Activated naive CD4-positive, alpha-beta T cell treated with anti-CD3 and anti-CD28 coated beads for 36 hours (primary cell): ENCODE data around the gene TRUB2. TPM values are rescaled to one million over a fixed set of nuclear protein-coding genes. Genes with fewer than 3 reads are reported as not detected.
"Not testable (repeated sequence)": the region's sequence is repeated elsewhere in the genome, so short reads cannot be mapped to it uniquely, and the experiment has no call there.

ENCODE experiments used
- CTCF ChIA-PET: fragments of 350-600 bp; sonication (Branson Sonifier 250); formaldehyde crosslinking; loops from one replicate; lab custom pipeline; 2021; ENCODE audit warnings: antibody characterized with exemption; lab: Charles Lee
- DNase-seq: peaks from one replicate; pipeline ENCODE4 v3.0.0-alpha.2; 2020
- H3K27ac Mint-ChIP-seq: one replicate; pipeline ENCODE4 v1.8.0; 2021; ENCODE audit warnings: mild to moderate bottlenecking, mixed read lengths
- H3K27me3 Mint-ChIP-seq: one replicate; pipeline ENCODE4 v1.8.0; 2021; ENCODE audit warnings: low read depth, mixed read lengths
- H3K36me3 Mint-ChIP-seq: one replicate; pipeline ENCODE4 v1.8.0; 2021; ENCODE audit warnings: low read depth, mixed read lengths
- H3K4me1 Mint-ChIP-seq: one replicate; pipeline ENCODE4 v1.8.0; 2021; ENCODE audit warnings: low read depth, mixed read lengths
- H3K4me3 Mint-ChIP-seq: one replicate; pipeline ENCODE4 v1.8.0; 2021; ENCODE audit warnings: mild to moderate bottlenecking, moderate library complexity, mixed read lengths
- H3K9me3 Mint-ChIP-seq: one replicate; pipeline ENCODE4 v1.8.0; 2021; ENCODE audit warnings: mixed read lengths
- intact Hi-C: fragments of 100-400 bp; cut with micrococcal nuclease; formaldehyde crosslinking; loops from one replicate; pipeline ENCODE4 v1.15.1; 2023
- total RNA-seq, 2 experiments: library from RNA; stranded (reverse); gene quantifications; one replicate each; pipeline ENCODE4 v1.2.3, GENCODE V29; 2021

TRUB2 gene
- total RNA-seq, 2 experiments from 2014 or later = 28.0 to 29.4 TPM

DNA sequence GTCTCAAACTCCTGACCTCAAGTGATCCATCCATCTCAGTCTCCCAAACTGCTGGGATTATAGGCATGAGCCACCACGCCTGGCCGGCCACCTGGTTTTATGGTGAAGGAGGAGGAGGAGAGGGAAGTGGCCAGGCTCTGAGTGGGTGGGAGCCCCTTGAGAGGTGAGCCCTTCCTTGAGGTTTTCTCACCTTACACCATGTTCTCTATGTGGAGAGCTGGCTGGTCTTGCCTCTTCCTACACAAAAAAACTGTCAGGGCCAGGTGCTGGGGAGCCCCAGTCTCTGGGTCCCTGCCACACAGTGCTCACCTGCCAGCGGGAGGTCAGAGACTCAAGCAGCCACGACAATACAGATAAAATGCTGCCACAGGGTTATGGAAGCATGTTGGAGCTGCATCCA is 28.1 kb downstream of the TRUB2 start:
- Mint-ChIP-seq H3K4me1 (no peaks in the 10 kb centered on the region), H3K27ac (no peak overlapping the region), H3K4me3 (no peak overlapping the region), H3K27me3 (no peaks in the 10 kb centered on the region), H3K36me3 (no peaks in the 10 kb centered on the region), H3K9me3 (no peaks in the 10 kb centered on the region)
- CTCF ChIA-PET = interaction anchor here (0.8 to 2.3 kb wide), 2 partner anchors 47 to 67 kb away, joined by 4 to 9 read pairs; no protein-coding TSS in a partner anchor
- intact Hi-C loops = no loop called here
- DNase-seq = no peak

GRCh38 chr9:128293091-128293490 is 29.2 kb downstream of the TRUB2 start:
- intact Hi-C loops = no loop called here
- H3K27me3 Mint-ChIP-seq = no peaks in the 10 kb centered on the region
- DNase-seq = no peak
- CTCF ChIA-PET = interaction anchor here (0.6 kb wide), 1 partner anchor 31 kb away, joined by 5 read pairs; no protein-coding TSS in a partner anchor
- no peaks in the 10 kb centered on the region for H3K9me3 Mint-ChIP-seq
- no peaks in the 10 kb centered on the region for H3K4me1 Mint-ChIP-seq
- H3K27ac Mint-ChIP-seq = no peak overlapping the region
- no peak overlapping the region for H3K4me3 Mint-ChIP-seq
- no peaks in the 10 kb centered on the region for H3K36me3 Mint-ChIP-seq

GRCh38 chr9:128292009-128292408 is 30.2 kb downstream of the TRUB2 start:
- Mint-ChIP-seq H3K9me3 (no peaks in the 10 kb centered on the region), H3K4me3 (no peak overlapping the region), H3K36me3 (peaks cover 2% of the 10 kb centered on the region), H3K4me1 (no peaks in the 10 kb centered on the region), H3K27ac (no peak overlapping the region), H3K27me3 (no peaks in the 10 kb centered on the region)
- DNase-seq = no peak
- intact Hi-C loops = no loop called here
- CTCF ChIA-PET = interaction anchor here (1.0 to 1.3 kb wide), 2 partner anchors 37 to 147 kb away, joined by 3 read pairs; no protein-coding TSS in a partner anchor

DNA sequence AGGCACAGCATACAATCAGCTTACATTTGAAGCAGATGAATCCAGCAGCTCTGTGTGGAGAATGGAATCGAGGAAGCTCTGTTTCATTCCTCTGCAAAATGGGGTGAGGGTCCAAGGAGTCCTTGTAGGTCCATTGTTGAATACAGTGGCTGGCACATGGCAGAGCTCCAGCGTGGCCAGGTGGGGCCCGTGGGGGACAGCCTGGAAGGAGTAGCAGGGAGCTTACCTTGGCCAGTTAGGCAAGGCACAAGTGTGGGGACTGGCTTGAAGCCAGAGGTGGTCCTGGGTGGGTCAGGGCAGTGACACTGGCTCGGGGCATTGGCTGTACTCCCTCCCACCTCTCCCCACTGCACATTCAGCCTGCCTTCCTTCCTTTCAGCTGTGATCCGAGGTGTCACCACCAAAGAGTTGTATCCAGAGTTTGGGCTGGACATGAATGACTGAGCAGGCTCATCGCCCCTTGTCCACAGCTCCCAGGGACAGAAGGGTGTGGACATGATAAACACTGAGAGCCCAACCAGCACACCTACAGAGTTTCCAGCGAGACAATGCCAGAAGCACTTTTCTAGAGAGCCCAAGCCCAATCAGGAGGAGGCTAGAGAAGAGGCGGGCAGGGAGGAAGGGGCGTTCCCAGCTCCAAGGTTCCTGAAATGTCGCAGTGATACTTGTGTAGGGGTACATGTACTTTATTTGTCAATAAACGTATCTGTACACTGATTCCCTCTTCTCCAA is 33.8 kb downstream of the TRUB2 start:
- H3K36me3 Mint-ChIP-seq = peaks cover 2% of the 10 kb centered on the region
- H3K4me3 Mint-ChIP-seq = no peak overlapping the region
- H3K4me1 Mint-ChIP-seq = no peaks in the 10 kb centered on the region
- H3K9me3 Mint-ChIP-seq = no peaks in the 10 kb centered on the region
- no peak for DNase-seq
- no peak overlapping the region for H3K27ac Mint-ChIP-seq
- intact Hi-C loops = no loop called here
- no peaks in the 10 kb centered on the region for H3K27me3 Mint-ChIP-seq
- CTCF ChIA-PET = no interaction called here

DNA sequence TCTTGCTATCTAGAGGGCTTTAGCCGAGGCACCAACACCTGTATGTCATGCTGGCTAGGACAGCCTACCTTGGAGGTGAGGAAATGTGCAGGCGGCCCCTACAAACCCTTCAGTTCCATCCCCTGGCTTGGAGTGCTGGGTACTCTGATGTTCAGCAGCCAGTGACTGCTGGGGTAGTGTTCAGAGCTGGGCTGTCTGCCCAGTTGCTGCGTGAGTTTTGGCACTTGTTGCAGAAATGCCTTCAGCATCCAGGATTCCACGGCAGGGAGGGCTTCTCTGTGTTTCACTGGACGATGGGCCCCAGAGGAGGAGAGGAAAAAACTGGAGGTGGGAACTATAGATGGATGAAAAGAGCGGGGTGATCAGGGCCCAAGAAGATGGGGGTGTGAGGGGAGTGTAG is 35.8 kb downstream of the TRUB2 start:
- Mint-ChIP-seq H3K36me3 (peaks cover 2% of the 10 kb centered on the region), H3K9me3 (no peaks in the 10 kb centered on the region), H3K4me1 (no peaks in the 10 kb centered on the region), H3K4me3 (no peak overlapping the region), H3K27me3 (no peaks in the 10 kb centered on the region), H3K27ac (no peak overlapping the region)
- intact Hi-C loops = no loop called here
- no peak for DNase-seq
- CTCF ChIA-PET = interaction anchor here (2.4 kb wide), 1 partner anchor 9 kb away, joined by 6 read pairs; no protein-coding TSS in a partner anchor

GRCh38 chr9:128285033-128285784 is 37.0 kb downstream of the TRUB2 start:
- Mint-ChIP-seq H3K27me3 (no peaks in the 10 kb centered on the region), H3K27ac (no peak overlapping the region), H3K4me1 (peaks cover under 1% of the 10 kb centered on the region), H3K4me3 (no peak overlapping the region), H3K9me3 (no peaks in the 10 kb centered on the region), H3K36me3 (peaks cover 3% of the 10 kb centered on the region)
- intact Hi-C loops = no loop called here
- no peak for DNase-seq
- CTCF ChIA-PET = interaction anchor here (0.7 to 2.4 kb wide), 2 partner anchors 10 to 14 kb away, joined by 3 to 6 read pairs; no protein-coding TSS in a partner anchor

DNA sequence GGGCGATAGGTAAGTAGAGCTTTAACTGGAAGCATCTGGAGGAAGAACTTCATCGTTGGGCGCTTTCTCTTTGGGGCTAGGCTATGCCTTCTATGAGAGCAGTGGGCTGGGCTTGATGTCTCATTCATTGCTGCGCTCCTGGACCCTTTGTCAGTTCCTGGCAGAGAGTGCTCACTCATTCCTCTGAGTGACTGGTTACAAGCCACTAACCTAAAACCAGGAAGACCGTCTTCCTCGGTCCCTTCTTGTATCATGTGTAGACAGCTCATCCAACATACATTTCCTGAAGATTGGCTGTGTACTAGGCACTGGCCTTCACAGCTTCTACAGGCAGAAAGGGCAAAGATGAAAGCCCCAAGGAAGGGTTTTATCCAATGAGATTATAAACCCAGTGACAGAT is 39.7 kb downstream of the TRUB2 start:
- peaks cover 10% of the 10 kb centered on the region for H3K4me1 Mint-ChIP-seq
- DNase-seq = no peak
- intact Hi-C loops = no loop called here
- H3K4me3 Mint-ChIP-seq = no peak overlapping the region
- CTCF ChIA-PET = interaction anchor here (0.6 kb wide), 1 partner anchor 11 kb away, joined by 3 read pairs; no protein-coding TSS in a partner anchor
- H3K36me3 Mint-ChIP-seq = peaks cover 3% of the 10 kb centered on the region
- no peaks in the 10 kb centered on the region for H3K27me3 Mint-ChIP-seq
- no peak overlapping the region for H3K27ac Mint-ChIP-seq
- no peaks in the 10 kb centered on the region for H3K9me3 Mint-ChIP-seq

DNA sequence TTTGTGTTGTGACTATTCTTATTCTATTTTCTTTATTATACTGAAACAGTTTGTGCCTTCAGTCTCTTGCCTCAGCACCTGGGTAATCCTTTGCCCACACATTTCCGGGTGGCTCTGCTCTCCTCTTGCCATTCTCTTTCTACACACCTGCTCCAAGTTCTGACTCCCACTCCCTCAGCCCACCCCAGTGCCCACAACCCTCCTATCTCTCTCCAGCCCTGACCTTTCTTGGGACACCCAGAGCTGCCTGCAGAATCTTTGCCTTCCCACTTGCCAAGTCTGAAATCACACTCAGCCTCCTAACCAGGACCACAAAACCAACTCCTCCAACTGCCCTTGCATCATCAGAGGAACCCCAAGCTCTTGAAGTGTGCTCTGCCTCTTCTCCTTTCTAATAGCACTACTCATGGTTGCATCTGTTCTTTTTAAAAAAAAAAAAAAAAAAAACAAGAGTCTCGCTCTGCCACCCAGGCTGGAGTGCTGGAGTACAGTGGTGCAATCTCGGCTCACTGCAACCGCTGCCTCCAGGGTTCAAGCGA is 42.1 kb downstream of the TRUB2 start:
- no peak for DNase-seq
- H3K9me3 Mint-ChIP-seq = no peaks in the 10 kb centered on the region
- H3K4me1 Mint-ChIP-seq = peaks cover 23% of the 10 kb centered on the region
- CTCF ChIA-PET = no interaction called here
- H3K27ac Mint-ChIP-seq = no peak overlapping the region
- intact Hi-C loops = no loop called here
- H3K27me3 Mint-ChIP-seq = no peaks in the 10 kb centered on the region
- no peak overlapping the region for H3K4me3 Mint-ChIP-seq
- peaks cover 3% of the 10 kb centered on the region for H3K36me3 Mint-ChIP-seq

DNA sequence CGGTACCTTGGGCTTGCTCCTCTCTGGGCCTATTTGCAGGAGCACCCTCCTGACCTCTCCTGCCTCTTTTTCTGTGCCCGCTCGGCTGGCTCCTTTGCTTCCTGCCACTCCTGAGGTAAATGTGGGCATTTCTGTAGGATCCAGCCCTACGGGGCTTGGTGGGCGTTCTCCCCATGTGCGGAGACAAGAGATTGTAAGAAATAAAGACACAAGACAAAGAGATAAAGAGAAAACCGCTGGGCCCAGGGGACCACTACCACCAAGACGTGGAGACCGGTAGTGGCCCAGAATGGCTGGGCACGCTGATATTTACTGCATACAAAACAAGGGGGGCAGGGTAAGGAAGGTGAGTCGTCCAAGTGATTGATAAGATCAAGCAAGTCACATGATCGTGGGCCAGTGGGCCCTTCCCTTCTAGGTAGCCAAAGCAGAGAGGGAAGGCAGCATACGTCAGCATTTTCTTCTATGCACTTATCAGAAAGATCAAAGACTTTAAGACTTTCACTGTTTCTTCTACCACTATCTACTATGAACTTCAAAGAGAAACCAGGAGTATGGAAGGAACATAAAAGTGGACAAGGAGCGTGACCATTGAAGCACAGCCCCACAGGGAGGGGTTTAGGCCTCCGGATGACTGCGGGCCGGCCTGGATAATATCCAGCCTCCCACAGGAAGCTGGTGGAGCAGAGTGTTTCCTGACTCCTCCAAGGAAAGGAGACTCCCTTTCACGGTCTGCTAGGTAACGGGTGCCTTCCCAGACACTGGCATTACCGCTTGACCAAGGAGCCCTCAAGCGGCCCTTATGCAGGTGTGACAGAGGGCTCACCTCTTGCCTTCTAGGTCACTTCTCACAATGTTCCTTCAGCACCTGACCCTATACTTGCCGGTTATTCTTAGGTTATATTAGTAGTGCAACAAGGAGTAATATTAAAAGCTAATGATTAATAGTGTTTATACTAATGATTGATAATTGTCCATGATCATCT is 42.9 kb downstream of the TRUB2 start:
- peaks cover 29% of the 10 kb centered on the region for H3K4me1 Mint-ChIP-seq
- not testable (repeated sequence) for H3K27ac Mint-ChIP-seq, DNase-seq, H3K27me3 Mint-ChIP-seq, H3K36me3 Mint-ChIP-seq, H3K4me3 Mint-ChIP-seq, H3K9me3 Mint-ChIP-seq
- intact Hi-C loops = loop anchor here (5.0 kb wide), 1 partner anchor 87 kb away; the partner anchor contains the start of gene CIZ1
- CTCF ChIA-PET = interaction anchor here (1.5 kb wide), 1 partner anchor 16 kb away, joined by 4 read pairs; no protein-coding TSS in a partner anchor

GRCh38 chr9:128276574-128277270 is 45.5 kb downstream of the TRUB2 start:
- intact Hi-C loops = loop anchor here (1.0 to 5.0 kb wide), 9 partner anchors 26 to 448 kb away; partner anchors contain the start of genes CIZ1, COQ4, SPTAN1 and TRUB2
- Mint-ChIP-seq H3K9me3 (no peaks in the 10 kb centered on the region), H3K36me3 (peaks cover 8% of the 10 kb centered on the region), H3K4me1 (peaks cover 32% of the 10 kb centered on the region), H3K4me3 (peak overlapping the region; percentile 94), H3K27ac (peak overlapping the region; percentile 86), H3K27me3 (no peaks in the 10 kb centered on the region)
- CTCF ChIA-PET = interaction anchor here (0.8 to 1.2 kb wide), 2 partner anchors 22 to 65 kb away, joined by 3 to 4 read pairs; no protein-coding TSS in a partner anchor
- peak; percentile 12 for DNase-seq
